Measurements from ENCODE around the gene INF2. TPM values are rescaled to one million over a fixed set of nuclear protein-coding genes. Genes with fewer than 3 reads are reported as not detected.

Gene INF2
- total and polyA plus RNA-seq, 4 donors: 22.8 to 72.8 (median 44.0) TPM

DNA sequence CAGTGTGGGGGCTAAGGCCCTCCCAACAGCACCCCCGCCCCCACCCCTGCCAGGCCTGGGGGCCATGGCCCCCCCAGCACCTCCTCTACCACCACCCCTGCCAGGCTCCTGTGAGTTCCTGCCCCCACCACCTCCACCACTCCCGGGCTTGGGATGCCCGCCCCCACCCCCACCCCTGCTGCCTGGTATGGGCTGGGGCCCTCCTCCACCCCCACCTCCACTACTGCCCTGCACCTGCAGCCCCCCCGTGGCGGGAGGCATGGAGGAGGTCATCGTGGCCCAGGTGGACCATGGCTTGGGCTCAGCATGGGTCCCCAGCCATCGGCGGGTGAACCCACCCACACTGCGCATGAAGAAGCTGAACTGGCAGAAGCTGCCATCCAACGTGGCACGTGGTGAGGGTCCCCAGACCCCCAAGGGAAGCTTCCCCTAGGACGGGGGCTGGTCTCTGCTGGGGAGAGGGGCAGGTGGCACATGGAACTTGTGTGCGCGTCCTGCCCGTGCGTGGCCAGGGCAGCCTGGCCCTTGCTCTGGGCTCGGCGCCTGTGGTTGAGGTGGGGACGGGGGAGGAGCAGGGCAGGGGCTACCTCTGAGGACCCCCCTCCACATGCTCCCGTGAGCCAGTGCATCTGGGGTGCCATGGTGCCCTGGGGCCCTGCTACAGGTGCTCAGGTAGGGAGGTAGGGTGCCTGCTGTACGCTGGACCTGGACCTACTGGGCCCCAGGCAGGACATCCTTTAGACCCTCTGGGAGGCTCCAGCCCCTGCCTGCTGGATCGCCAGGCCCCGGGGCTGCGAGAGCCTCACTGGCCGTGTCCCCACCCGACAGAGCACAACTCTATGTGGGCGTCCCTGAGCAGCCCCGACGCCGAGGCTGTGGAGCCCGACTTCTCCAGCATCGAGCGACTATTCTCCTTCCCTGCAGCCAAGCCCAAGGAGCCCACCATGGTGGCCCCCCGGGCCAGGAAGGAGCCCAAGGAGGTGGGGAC is 18.5 kb downstream of the INF2 start:
- Histone ChIP-seq H3K4me3 (ENCODE audit: low read depth, low read length) (no peak overlapping the region), H3K4me1 (ENCODE audit: control insufficient read depth, insufficient read depth, low read length) (peaks cover 23% of the 10 kb centered on the region), H3K27ac (ENCODE audit: low read depth, low read length) (no peak overlapping the region), H3K27me3 (ENCODE audit: control insufficient read depth, insufficient read depth, low read length) (no peaks in the 10 kb centered on the region), H3K9me3 (ENCODE audit: control insufficient read depth, insufficient read depth, low read length) (no peaks in the 10 kb centered on the region), H3K36me3 (ENCODE audit: control insufficient read depth, insufficient read depth, low read length) (peaks cover 88% of the 10 kb centered on the region)
- 60% methylated on average over 30 of the region's 34 CpGs for WGBS (ENCODE audit: insufficient coverage)
- DNase-seq (ENCODE audit: low read depth in 4 of 6, low spot score in 6 of 6): no peak

DNA sequence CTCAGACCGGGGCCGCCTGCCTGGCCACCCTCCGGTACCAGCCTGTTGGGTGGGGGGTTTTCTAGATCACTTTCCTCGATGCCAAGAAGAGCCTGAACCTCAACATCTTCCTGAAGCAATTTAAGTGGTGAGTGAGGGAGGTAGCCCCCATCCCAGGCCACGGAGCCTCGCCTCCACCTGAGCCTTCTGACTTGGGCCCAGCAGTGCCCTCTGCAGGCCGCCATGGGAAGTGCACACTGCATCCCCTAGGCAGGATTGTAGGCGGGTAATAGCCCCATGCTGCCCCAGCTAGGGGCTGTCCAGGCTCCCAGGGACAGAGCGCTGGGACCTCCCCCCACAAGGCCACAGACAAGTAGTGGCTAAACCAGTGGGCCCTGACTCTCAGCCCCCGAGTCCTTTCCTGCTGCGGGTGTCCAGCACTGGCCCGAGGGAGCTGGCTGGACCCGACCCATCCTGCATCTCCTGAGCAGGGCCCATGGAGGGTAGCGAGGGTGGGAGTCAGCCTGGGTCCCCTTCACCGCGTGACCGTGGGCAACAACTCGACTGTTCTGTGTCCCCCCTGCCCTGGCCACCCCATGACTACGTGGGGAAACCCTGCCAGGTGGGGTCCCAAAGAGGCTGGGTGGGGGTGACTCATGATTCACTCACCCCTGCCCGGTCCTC is 19.3 kb downstream of the INF2 start:
- Histone ChIP-seq H3K4me1 (ENCODE audit: control insufficient read depth, insufficient read depth, low read length) (peaks cover 17% of the 10 kb centered on the region), H3K27me3 (ENCODE audit: control insufficient read depth, insufficient read depth, low read length) (no peaks in the 10 kb centered on the region), H3K36me3 (ENCODE audit: control insufficient read depth, insufficient read depth, low read length) (peaks cover 88% of the 10 kb centered on the region), H3K27ac (ENCODE audit: low read depth, low read length) (no peak overlapping the region), H3K4me3 (ENCODE audit: low read depth, low read length) (no peak overlapping the region), H3K9me3 (ENCODE audit: control insufficient read depth, insufficient read depth, low read length) (no peaks in the 10 kb centered on the region)
- peak in 2 of 6 donors; percentile 71 to 79 for DNase-seq (ENCODE audit: low read depth in 4 of 6, low spot score in 6 of 6)
- 56% methylated on average over 17 of the region's 20 CpGs for WGBS (ENCODE audit: insufficient coverage)

DNA sequence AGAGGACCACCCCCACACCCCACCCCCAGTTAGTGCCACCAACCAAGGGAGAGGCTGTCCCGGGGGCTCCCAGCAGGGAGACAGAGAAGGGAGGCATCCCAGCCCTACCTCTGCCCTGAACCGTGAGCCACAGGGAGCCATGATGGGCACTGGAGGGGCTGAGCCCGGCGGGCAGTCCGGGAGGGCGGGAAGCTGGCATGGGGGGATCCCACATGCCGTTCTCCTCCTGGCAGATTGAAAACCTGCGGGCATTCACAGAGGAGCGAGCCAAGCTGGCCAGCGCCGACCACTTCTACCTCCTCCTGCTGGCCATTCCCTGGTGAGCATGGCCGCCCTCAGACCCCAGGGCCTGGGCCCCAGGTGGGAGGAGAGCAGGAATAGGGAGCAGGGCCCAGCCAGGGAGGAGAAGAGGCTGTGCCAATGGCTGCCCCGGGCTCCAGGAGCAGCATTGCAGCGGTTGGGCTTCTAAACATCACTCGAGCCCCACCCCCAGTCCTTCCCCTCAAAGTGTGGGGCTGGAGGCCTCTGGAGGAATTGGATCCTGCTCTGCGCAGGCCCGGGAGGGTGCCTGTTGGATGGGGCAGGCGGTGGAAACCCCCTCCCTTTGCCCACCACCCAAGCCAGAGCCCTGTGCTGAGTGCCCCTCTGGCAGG is 20.1 kb downstream of the INF2 start:
- Histone ChIP-seq H3K27ac (ENCODE audit: low read depth, low read length) (no peak overlapping the region), H3K9me3 (ENCODE audit: control insufficient read depth, insufficient read depth, low read length) (no peaks in the 10 kb centered on the region), H3K4me1 (ENCODE audit: control insufficient read depth, insufficient read depth, low read length) (peaks cover 17% of the 10 kb centered on the region), H3K27me3 (ENCODE audit: control insufficient read depth, insufficient read depth, low read length) (no peaks in the 10 kb centered on the region), H3K36me3 (ENCODE audit: control insufficient read depth, insufficient read depth, low read length) (peaks cover 88% of the 10 kb centered on the region), H3K4me3 (ENCODE audit: low read depth, low read length) (no peak overlapping the region)
- WGBS (ENCODE audit: insufficient coverage): 93% methylated on average over 11 of the region's 18 CpGs
- no peak for DNase-seq (ENCODE audit: low read depth in 4 of 6, low spot score in 6 of 6)

DNA sequence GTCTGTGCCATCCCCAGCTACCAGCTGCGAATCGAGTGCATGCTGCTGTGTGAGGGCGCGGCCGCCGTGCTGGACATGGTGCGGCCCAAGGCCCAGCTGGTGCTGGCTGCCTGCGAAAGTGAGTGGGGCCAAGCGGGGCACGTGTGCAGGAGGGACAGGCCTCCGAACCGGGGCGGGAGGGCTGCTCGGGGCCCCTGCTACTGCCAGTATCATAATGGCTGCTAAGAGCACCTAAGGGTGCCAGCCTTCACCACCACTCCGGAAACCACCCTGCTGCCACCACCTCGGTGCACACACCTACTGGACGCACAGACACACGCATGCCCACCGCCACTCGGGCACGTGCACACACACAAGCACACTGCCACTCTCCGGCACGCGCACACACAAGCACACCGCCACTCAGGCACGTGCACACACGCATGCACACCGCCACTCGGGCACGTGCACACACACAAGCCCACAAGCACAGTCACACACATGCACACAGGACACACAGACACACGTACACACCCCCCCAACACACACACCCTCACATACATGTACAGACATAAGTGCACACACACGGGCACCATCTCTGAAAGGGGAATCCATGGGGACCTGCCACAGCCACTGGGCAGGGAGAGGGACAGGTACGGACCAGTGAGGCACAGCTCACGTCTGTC is 20.8 kb downstream of the INF2 start:
- no peaks in the 10 kb centered on the region for H3K27me3 ChIP-seq (ENCODE audit: control insufficient read depth, insufficient read depth, low read length)
- H3K9me3 ChIP-seq (ENCODE audit: control insufficient read depth, insufficient read depth, low read length): no peaks in the 10 kb centered on the region
- 92% methylated on average over 32 of the region's 34 CpGs for WGBS (ENCODE audit: insufficient coverage)
- DNase-seq (ENCODE audit: low read depth in 4 of 6, low spot score in 6 of 6): no peak
- H3K4me3 ChIP-seq (ENCODE audit: low read depth, low read length): no peak overlapping the region
- no peak overlapping the region for H3K27ac ChIP-seq (ENCODE audit: low read depth, low read length)
- H3K36me3 ChIP-seq (ENCODE audit: control insufficient read depth, insufficient read depth, low read length): peaks cover 91% of the 10 kb centered on the region
- peaks cover 17% of the 10 kb centered on the region for H3K4me1 ChIP-seq (ENCODE audit: control insufficient read depth, insufficient read depth, low read length)

DNA sequence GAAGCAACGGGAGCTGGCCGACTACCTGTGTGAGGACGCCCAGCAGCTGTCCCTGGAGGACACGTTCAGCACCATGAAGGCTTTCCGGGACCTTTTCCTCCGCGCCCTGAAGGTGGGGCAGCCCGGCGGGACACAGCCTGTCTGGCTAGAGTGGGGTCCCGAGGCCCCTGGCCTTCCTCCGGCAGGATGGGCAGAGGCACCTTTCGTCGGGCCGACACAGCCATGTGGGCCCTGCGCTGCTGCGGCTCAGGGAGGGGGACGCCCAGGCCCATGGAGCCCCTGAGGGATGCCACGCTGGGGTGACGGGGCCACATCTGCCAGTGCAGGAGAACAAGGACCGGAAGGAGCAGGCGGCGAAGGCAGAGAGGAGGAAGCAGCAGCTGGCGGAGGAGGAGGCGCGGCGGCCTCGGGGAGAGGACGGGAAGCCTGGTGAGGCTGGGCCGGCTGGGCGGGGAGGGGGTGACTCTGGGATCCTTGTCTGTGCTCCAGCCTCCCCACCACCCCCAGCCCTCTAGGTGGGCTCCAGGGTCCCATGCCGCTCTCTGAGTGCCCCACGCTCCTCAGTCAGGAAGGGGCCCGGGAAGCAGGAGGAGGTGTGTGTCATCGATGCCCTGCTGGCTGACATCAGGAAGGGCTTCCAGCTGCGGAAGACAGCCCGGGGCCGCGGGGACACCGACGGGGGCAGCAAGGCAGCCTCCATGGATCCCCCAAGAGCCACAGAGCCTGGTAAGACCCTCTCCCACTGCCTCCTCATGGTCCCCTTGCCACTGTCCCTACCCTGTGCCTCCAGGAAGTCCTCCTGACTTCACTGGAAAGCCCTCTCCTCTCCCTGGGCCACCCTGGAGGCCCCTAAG is 23.7 kb downstream of the INF2 start:
- no peak overlapping the region for H3K4me3 ChIP-seq (ENCODE audit: low read depth, low read length)
- peaks cover 8% of the 10 kb centered on the region for H3K4me1 ChIP-seq (ENCODE audit: control insufficient read depth, insufficient read depth, low read length)
- no peaks in the 10 kb centered on the region for H3K9me3 ChIP-seq (ENCODE audit: control insufficient read depth, insufficient read depth, low read length)
- no peak for DNase-seq (ENCODE audit: low read depth in 4 of 6, low spot score in 6 of 6)
- no peaks in the 10 kb centered on the region for H3K27me3 ChIP-seq (ENCODE audit: control insufficient read depth, insufficient read depth, low read length)
- WGBS (ENCODE audit: insufficient coverage): 91% methylated on average over 33 of the region's 40 CpGs
- H3K27ac ChIP-seq (ENCODE audit: low read depth, low read length): no peak overlapping the region
- peaks cover 83% of the 10 kb centered on the region for H3K36me3 ChIP-seq (ENCODE audit: control insufficient read depth, insufficient read depth, low read length)

DNA sequence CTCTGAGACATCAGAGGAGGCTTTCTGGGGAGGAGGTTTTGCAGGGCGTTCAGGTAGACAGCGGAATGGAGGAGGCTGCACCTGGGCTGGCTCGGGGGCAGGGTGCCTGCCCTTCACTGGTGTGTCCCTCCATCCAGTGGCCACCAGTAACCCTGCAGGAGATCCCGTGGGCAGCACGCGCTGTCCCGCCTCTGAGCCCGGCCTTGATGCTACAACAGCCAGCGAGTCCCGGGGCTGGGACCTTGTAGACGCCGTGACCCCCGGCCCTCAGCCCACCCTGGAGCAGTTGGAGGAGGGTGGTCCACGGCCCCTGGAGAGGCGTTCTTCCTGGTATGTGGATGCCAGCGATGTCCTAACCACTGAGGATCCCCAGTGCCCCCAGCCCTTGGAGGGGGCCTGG is 24.6 kb downstream of the INF2 start:
- H3K36me3 ChIP-seq (ENCODE audit: control insufficient read depth, insufficient read depth, low read length): peaks cover 88% of the 10 kb centered on the region
- no peak for DNase-seq (ENCODE audit: low read depth in 4 of 6, low spot score in 6 of 6)
- 93% methylated on average over 16 of the region's 16 CpGs for WGBS (ENCODE audit: insufficient coverage)
- no peaks in the 10 kb centered on the region for H3K27me3 ChIP-seq (ENCODE audit: control insufficient read depth, insufficient read depth, low read length)
- no peak overlapping the region for H3K4me3 ChIP-seq (ENCODE audit: low read depth, low read length)
- H3K27ac ChIP-seq (ENCODE audit: low read depth, low read length): no peak overlapping the region
- no peaks in the 10 kb centered on the region for H3K9me3 ChIP-seq (ENCODE audit: control insufficient read depth, insufficient read depth, low read length)
- peaks cover 4% of the 10 kb centered on the region for H3K4me1 ChIP-seq (ENCODE audit: control insufficient read depth, insufficient read depth, low read length)

DNA sequence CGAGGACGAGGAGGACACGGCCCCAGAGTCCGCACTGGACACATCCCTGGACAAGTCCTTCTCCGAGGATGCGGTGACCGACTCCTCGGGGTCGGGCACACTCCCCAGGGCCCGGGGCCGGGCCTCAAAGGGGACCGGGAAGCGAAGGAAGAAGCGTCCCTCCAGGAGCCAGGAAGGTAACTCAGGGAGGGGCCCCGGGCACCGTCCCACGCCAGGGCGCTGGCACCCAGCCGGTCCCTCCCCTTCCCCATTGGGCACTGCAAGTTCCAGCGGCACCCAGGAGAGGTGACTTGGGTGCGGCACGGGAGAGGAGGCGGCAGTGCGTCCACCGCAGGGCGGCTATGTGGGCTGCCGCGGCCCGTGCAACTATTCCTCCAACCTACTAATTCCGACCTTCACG is 25.3 kb downstream of the INF2 start:
- no peaks in the 10 kb centered on the region for H3K9me3 ChIP-seq (ENCODE audit: control insufficient read depth, insufficient read depth, low read length)
- no peak overlapping the region for H3K27ac ChIP-seq (ENCODE audit: low read depth, low read length)
- no peak for DNase-seq (ENCODE audit: low read depth in 4 of 6, low spot score in 6 of 6)
- WGBS (ENCODE audit: insufficient coverage): 94% methylated on average over 23 of the region's 31 CpGs
- H3K27me3 ChIP-seq (ENCODE audit: control insufficient read depth, insufficient read depth, low read length): no peaks in the 10 kb centered on the region
- peaks cover 4% of the 10 kb centered on the region for H3K4me1 ChIP-seq (ENCODE audit: control insufficient read depth, insufficient read depth, low read length)
- no peak overlapping the region for H3K4me3 ChIP-seq (ENCODE audit: low read depth, low read length)
- peaks cover 89% of the 10 kb centered on the region for H3K36me3 ChIP-seq (ENCODE audit: control insufficient read depth, insufficient read depth, low read length)

DNA sequence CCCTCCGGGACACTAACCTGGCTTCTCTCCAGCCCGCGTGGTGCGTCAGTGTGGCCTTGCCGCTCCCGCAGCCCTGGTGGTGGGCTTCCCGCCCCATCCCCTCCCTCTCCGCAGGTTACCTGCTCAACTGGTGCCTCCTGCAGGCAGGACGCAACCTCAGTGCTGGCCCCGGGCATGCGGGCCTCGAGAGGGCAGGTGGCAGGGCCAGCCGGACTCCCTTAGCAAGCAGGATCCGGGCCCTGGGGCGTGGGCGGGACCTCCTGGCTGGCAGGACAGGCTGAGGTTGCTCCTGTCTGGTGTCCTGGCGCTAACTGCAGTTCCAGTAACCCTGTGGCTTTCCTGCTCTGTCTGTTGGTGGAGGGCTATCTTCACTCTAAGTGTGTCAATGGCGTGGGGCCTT is 26.0 kb downstream of the INF2 start:
- no peak for DNase-seq (ENCODE audit: low read depth in 4 of 6, low spot score in 6 of 6)
- H3K4me1 ChIP-seq (ENCODE audit: control insufficient read depth, insufficient read depth, low read length): peaks cover 4% of the 10 kb centered on the region
- H3K27me3 ChIP-seq (ENCODE audit: control insufficient read depth, insufficient read depth, low read length): no peaks in the 10 kb centered on the region
- H3K9me3 ChIP-seq (ENCODE audit: control insufficient read depth, insufficient read depth, low read length): no peaks in the 10 kb centered on the region
- no peak overlapping the region for H3K4me3 ChIP-seq (ENCODE audit: low read depth, low read length)
- WGBS (ENCODE audit: insufficient coverage): 90% methylated on average over 18 of the region's 18 CpGs
- no peak overlapping the region for H3K27ac ChIP-seq (ENCODE audit: low read depth, low read length)
- H3K36me3 ChIP-seq (ENCODE audit: control insufficient read depth, insufficient read depth, low read length): peaks cover 84% of the 10 kb centered on the region

All from spinal cord (tissue), 10 donors.